Hepatocyte (in vitro differentiated cells): ENCODE measurements around the gene RNF135.

Experiments
- EZH2 ChIP-seq: fragments of 200-600 bp; sonication (generic); IDR thresholded peaks from 2 replicates; pipeline ENCODE4 v1.6.1; 2016; ENCODE audit warnings: antibody characterized with exemption, mild to moderate bottlenecking, borderline replicate concordance
- TF ChIP-seq, protein P1 (sequence below): fragments of 200-600 bp; sonication (generic); IDR thresholded peaks from 2 replicates; pipeline ENCODE4 v1.5.1; 2016; ENCODE audit warnings: antibody characterized with exemption, mild to moderate bottlenecking; ENCODE audit not compliant: poor library complexity

DNA sequence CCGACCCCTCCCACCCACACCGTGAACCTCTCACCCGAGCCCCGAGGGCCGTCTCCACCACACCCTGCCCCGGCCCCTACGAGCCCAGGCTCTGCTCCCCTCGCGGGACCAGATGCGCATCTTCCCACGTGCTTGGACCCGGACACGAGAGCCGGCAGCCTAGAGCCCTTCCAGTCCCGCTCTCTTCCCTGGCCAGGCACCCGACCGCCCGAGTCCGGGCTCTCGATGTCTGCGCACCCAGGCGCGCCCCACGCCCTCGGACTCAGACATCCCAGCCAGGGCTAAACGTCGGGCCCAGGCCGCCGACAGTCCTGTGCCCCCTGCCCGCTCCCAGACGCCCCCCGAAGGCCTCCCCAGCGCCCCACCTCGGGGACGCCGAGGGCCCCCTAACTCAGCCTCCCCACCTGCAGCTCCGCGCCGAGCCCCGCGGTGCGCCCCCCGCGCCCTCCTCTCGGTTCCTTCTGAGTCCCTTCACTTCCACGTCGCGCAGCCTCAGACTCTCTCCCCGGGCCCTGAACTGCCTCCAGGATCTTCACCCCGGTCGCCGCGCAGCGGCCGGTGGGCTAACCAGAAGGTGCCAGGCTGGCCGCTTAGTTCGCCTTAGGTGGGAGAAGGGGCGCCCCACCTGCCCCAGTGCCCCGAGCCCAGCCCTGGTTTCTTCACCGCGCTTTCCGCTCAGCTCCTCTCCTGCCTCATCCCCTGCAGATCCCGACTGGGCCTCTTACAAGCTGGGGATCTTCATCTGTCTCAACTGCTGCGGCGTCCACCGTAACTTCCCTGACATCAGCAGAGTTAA, 48.4 kb upstream of the RNF135 start:
- TF ChIP-seq, protein P1, sequence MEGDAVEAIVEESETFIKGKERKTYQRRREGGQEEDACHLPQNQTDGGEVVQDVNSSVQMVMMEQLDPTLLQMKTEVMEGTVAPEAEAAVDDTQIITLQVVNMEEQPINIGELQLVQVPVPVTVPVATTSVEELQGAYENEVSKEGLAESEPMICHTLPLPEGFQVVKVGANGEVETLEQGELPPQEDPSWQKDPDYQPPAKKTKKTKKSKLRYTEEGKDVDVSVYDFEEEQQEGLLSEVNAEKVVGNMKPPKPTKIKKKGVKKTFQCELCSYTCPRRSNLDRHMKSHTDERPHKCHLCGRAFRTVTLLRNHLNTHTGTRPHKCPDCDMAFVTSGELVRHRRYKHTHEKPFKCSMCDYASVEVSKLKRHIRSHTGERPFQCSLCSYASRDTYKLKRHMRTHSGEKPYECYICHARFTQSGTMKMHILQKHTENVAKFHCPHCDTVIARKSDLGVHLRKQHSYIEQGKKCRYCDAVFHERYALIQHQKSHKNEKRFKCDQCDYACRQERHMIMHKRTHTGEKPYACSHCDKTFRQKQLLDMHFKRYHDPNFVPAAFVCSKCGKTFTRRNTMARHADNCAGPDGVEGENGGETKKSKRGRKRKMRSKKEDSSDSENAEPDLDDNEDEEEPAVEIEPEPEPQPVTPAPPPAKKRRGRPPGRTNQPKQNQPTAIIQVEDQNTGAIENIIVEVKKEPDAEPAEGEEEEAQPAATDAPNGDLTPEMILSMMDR, result no peak
- TF ChIP-seq EZH2, result no peak
